ENCODE data around the gene PCBP2. TPM values are rescaled to one million over a fixed set of nuclear protein-coding genes. Genes with fewer than 3 reads are reported as not detected.
"Not testable (repeated sequence)": the region's sequence is repeated elsewhere in the genome, so short reads cannot be mapped to it uniquely, and the experiment has no call there.

PCBP2 gene
- total RNA-seq, 1 experiment from 2014 or later, result 856 TPM

- ATAC-seq; BruUV-seq (replicated peaks); RAD21 ChIA-PET (ENCODE audit: low non-redundant PET in 1 of 2, low total read pairs in 2 of 2, uncharacterized antibody in 2 of 2, unreplicated experiment in 2 of 2); DNase-seq (ENCODE audit: low read depth, low spot score); intact Hi-C loops (cut with micrococcal nuclease); H3K27me3 ChIP-seq (ENCODE audit: insufficient read depth, low read length); H4K20me1 ChIP-seq (ENCODE audit: insufficient read depth); H3K9ac ChIP-seq (ENCODE audit: low read length); H3K9me2 ChIP-seq (ENCODE audit: insufficient read depth); H3K9me3 ChIP-seq (ENCODE audit: control insufficient read depth in 1 of 2, insufficient read depth in 1 of 2, low read depth in 1 of 2, low read length in 2 of 2); H2AFZ ChIP-seq (ENCODE audit: low read depth, low read length, poor library complexity, severe bottlenecking); POLR2A ChIA-PET; H3K4me3 ChIP-seq (replicated peaks in 1 of 2; ENCODE audit: low read depth in 1 of 2, low read length in 2 of 2); H3K4me2 ChIP-seq (ENCODE audit: low read length); H3K27ac ChIP-seq (ENCODE audit: low read depth, low read length): not testable (repeated sequence)
- CTCF ChIA-PET, result interaction anchor here (0.7 kb wide), 1 partner anchor 93 kb away, joined by 3 read pairs; no protein-coding TSS in a partner anchor
- Histone ChIP-seq H3K36me3 (ENCODE audit: control insufficient read depth in 1 of 2, insufficient read depth in 2 of 2, low read length in 2 of 2) (peaks cover 21 to 28% of the 10 kb centered on the region in 2 experiments), H3K4me1 (ENCODE audit: control insufficient read depth in 1 of 2, insufficient read depth in 2 of 2, low read length in 2 of 2) (peaks cover 3 to 22% of the 10 kb centered on the region in 2 experiments; a peak in 3 of 4 replicates), H3K79me2 (ENCODE audit: insufficient read depth, low read length) (peaks cover 46% of the 10 kb centered on the region)
These were observed 7.1 kb upstream of the PCBP2 start for GRCh38 chr12:53444593-53445325.

- H4K20me1 ChIP-seq (ENCODE audit: insufficient read depth), result peaks cover 33% of the 10 kb centered on the region; the same call in 1 of the 2 replicates
- peaks cover 24 to 34% of the 10 kb centered on the region in 2 experiments for H3K36me3 ChIP-seq (ENCODE audit: control insufficient read depth in 1 of 2, insufficient read depth in 2 of 2, low read length in 2 of 2)
- no peaks in the 10 kb centered on the region for H3K27me3 ChIP-seq (ENCODE audit: insufficient read depth, low read length)
- H3K27ac ChIP-seq (ENCODE audit: low read depth, low read length), result no peak overlapping the region
- H3K9me2 ChIP-seq (ENCODE audit: insufficient read depth), result no peaks in the 10 kb centered on the region
- H3K4me3 ChIP-seq (replicated peaks in 1 of 2; ENCODE audit: low read depth in 1 of 2, low read length in 2 of 2), result no peak overlapping the region
- RAD21 ChIA-PET (ENCODE audit: low non-redundant PET in 1 of 2, low total read pairs in 2 of 2, uncharacterized antibody in 2 of 2, unreplicated experiment in 2 of 2), result interaction anchor here in 1 of 2 experiments (0.7 kb wide), 1 partner anchor 76 kb away, joined by 4 read pairs; no protein-coding TSS in a partner anchor
- peaks cover 0 to 14% of the 10 kb centered on the region in 2 experiments; a peak in 3 of 4 replicates for H3K4me1 ChIP-seq (ENCODE audit: control insufficient read depth in 1 of 2, insufficient read depth in 2 of 2, low read length in 2 of 2)
- no peak overlapping the region for H3K9ac ChIP-seq (ENCODE audit: low read length)
- no peak for DNase-seq (ENCODE audit: low read depth, low spot score)
- H3K9me3 ChIP-seq (ENCODE audit: control insufficient read depth in 1 of 2, insufficient read depth in 1 of 2, low read depth in 1 of 2, low read length in 2 of 2), result no peaks in the 10 kb centered on the region
- CTCF ChIA-PET, result interaction anchor here (0.7 to 1.9 kb wide), 5 partner anchors 10 to 192 kb away, joined by 3 to 7 read pairs (median 4); partner anchors contain the start of genes PRR13 and TARBP2
- no peak overlapping the region for H2AFZ ChIP-seq (ENCODE audit: low read depth, low read length, poor library complexity, severe bottlenecking)
- intact Hi-C loops (cut with micrococcal nuclease), result loop anchor here (5.0 kb wide), 1 partner anchor 69 kb away; the partner anchor contains the start of gene SP1
- H3K4me2 ChIP-seq (ENCODE audit: low read length), result no peak overlapping the region
- BruUV-seq (replicated peaks), result no TSS peak
- H3K79me2 ChIP-seq (ENCODE audit: insufficient read depth, low read length), result peaks cover 45% of the 10 kb centered on the region
- POLR2A ChIA-PET, result interaction anchor here (0.7 to 2.6 kb wide), 2 partner anchors 10 to 23 kb away, joined by 3 to 21 read pairs; partner anchors contain the start of gene PRR13
- no peak for ATAC-seq
- no peak for TF ChIP-seq EZH2phosphoT487 (IDR thresholded peaks at IDR 0.05; ENCODE audit: borderline replicate concordance)
- no peak for TF ChIP-seq CEBPB (IDR thresholded peaks at IDR 0.05; ENCODE audit: low read depth)
- TF ChIP-seq POLR2A (IDR thresholded peaks at IDR 0.05; ENCODE audit: borderline replicate concordance, extremely low read depth, insufficient read depth, insufficient read length), result no peak
- no peak for TF ChIP-seq EZH2 (IDR thresholded peaks at IDR 0.05)
- no peak for TF ChIP-seq EGR1 (IDR thresholded peaks at IDR 0.05; ENCODE audit: low read depth)
- no peak for TF ChIP-seq ZBTB33 (IDR thresholded peaks at IDR 0.05; ENCODE audit: extremely low read depth, insufficient replicate concordance, low read length)
- TF ChIP-seq TCF7L2 (IDR thresholded peaks at IDR 0.05; ENCODE audit: borderline replicate concordance, extremely low read depth, insufficient read depth, insufficient read length), result no peak
- TF ChIP-seq ELF1 (IDR thresholded peaks at IDR 0.05; ENCODE audit: borderline replicate concordance, low read depth), result no peak
- TF ChIP-seq ZNF274 (IDR thresholded peaks at IDR 0.05; ENCODE audit: low read depth, low read length), result no peak
- no peak for TF ChIP-seq ZFX (IDR thresholded peaks at IDR 0.05)
- TF ChIP-seq CBX3 (IDR thresholded peaks at IDR 0.05; ENCODE audit: low read depth), result no peak
- no peak for TF ChIP-seq YY1 (IDR thresholded peaks at IDR 0.05; ENCODE audit: extremely low read depth, insufficient replicate concordance, low read depth, low read length)
- TF ChIP-seq FOSL1 (IDR thresholded peaks at IDR 0.05; ENCODE audit: low read depth), result no peak
- no peak for TF ChIP-seq MAX (IDR thresholded peaks at IDR 0.05)
- TF ChIP-seq CTCF (IDR thresholded peaks at IDR 0.05 in 2 of 3, conservative IDR thresholded peaks at IDR 0.05 in 1 of 3; ENCODE audit: borderline replicate concordance in 1 of 3, insufficient read depth in 1 of 3, low read depth in 2 of 3, low read length in 2 of 3), result no peak
These were observed 966 bp upstream of the PCBP2 start for GRCh38 chr12:53450936-53451335.
